HCT116 (cell line): ENCODE measurements around the gene OTP. TPM values are rescaled to one million over a fixed set of nuclear protein-coding genes. Genes with fewer than 3 reads are reported as not detected.

ENCODE experiments used
- ATAC-seq: fragments of 200-7000 bp; cut with Tn5 transposase; 2 replicates; pipeline ENCODE4 v1.9.1; 2020; ENCODE audit warnings: mild to moderate bottlenecking, moderate library complexity
- BruUV-seq: library from RNA; stranded (reverse); fragments of 400-500 nt; replicated peaks from 2 replicates; lab custom pipeline; 2021; lab: Mats Ljungman, UMichigan
- CTCF ChIA-PET: fragments of 300-600 bp; sonication (Branson Sonifier 250); formaldehyde crosslinking; loops from one replicate; lab custom pipeline; 2021; ENCODE audit warnings: antibody characterized with exemption; lab: Charles Lee
- POLR2A ChIA-PET: fragments of 300-600, 350-600 bp; sonication (Branson Sonifier 250); formaldehyde crosslinking; loops from one replicate; lab custom pipeline; 2021; ENCODE audit warnings: antibody characterized with exemption; lab: Charles Lee
- RAD21 ChIA-PET, 2 experiments: fragments of 300-600 bp; sonication (Branson Sonifier 250); formaldehyde crosslinking; loops; one replicate each; lab custom pipeline; 2023; ENCODE audit warnings: low total read pairs in 2 of 2; ENCODE audit not compliant: uncharacterized antibody in 2 of 2, unreplicated experiment in 2 of 2, low non-redundant PET in 1 of 2; lab: Charles Lee
- DNase-seq: peaks from one replicate; pipeline ENCODE4 v3.0.0-alpha.2; 2010; ENCODE audit warnings: low read depth, low spot score
- H2AFZ ChIP-seq: fragments of 200-600 bp; shearing (Covaris generic), sonication (generic); 2 replicates; pipeline ENCODE4 v1.6.1; 2017; ENCODE audit warnings: low read depth, mixed run types, mixed read lengths, antibody characterized with exemption, low read length; ENCODE audit not compliant: poor library complexity, severe bottlenecking
- H3K27ac ChIP-seq: 2 replicates; pipeline ENCODE4 v1.5.1; 2012; ENCODE audit warnings: low read depth, low read length
- H3K27me3 ChIP-seq: fragments of 200-600 bp; sonication (generic); 2 replicates; pipeline ENCODE4 v1.6.1; 2016; ENCODE audit warnings: mixed run types, low read length, mixed read lengths; ENCODE audit not compliant: insufficient read depth
- H3K36me3 ChIP-seq, 2 experiments: fragments of 200-500 bp in 1 of 2; fragments of 200-600 bp in 1 of 2; sonication (Bioruptor generic) in 1 of 2; sonication (generic) in 1 of 2; 2 replicates each; pipeline versions ENCODE4 v1.5.1 to v1.6.1; 2014 to 2016; ENCODE audit warnings: low read length in 2 of 2, inconsistent platforms in 1 of 2, mixed read lengths in 1 of 2, mixed run types in 1 of 2; ENCODE audit not compliant: insufficient read depth in 2 of 2, control insufficient read depth in 1 of 2
- H3K4me1 ChIP-seq, 2 experiments: fragments of 200-600 bp in 1 of 2; sonication (generic) in 1 of 2; 2 replicates each; pipeline versions ENCODE4 v1.5.1 to v1.6.1; 2012 to 2017; ENCODE audit warnings: low read length in 2 of 2, inconsistent platforms in 1 of 2, mild to moderate bottlenecking in 1 of 2, mixed read lengths in 1 of 2, mixed run types in 1 of 2, moderate library complexity in 1 of 2; ENCODE audit not compliant: insufficient read depth in 2 of 2, control insufficient read depth in 1 of 2
- H3K4me2 ChIP-seq: fragments of 200-600 bp; sonication (generic); 2 replicates; pipeline ENCODE4 v1.6.1; 2017; ENCODE audit warnings: mixed run types, low read length, mixed read lengths
- H3K4me3 ChIP-seq, 2 experiments: fragments of 200-600 bp in 1 of 2; sonication (generic) in 1 of 2; replicated peaks in 1 of 2; 2 replicates each; pipeline ENCODE4 v1.5.1; 2011 to 2016; ENCODE audit warnings: low read length in 2 of 2, control low read depth in 1 of 2, low read depth in 1 of 2, mild to moderate bottlenecking in 1 of 2, mixed read lengths in 1 of 2, mixed run types in 1 of 2
- H3K79me2 ChIP-seq: fragments of 200-600 bp; sonication (generic); 2 replicates; pipeline ENCODE4 v1.6.1; 2017; ENCODE audit warnings: mild to moderate bottlenecking, mixed run types, low read length, moderate library complexity, mixed read lengths; ENCODE audit not compliant: insufficient read depth
- H3K9ac ChIP-seq: fragments of 200-600 bp; sonication (generic); 2 replicates; pipeline ENCODE4 v1.6.1; 2016; ENCODE audit warnings: low read length, mixed read lengths
- H3K9me2 ChIP-seq: fragments of 200-600 bp; sonication (generic), shearing (Covaris generic); 2 replicates; pipeline ENCODE4 v1.6.1; 2017; ENCODE audit warnings: mixed run types, mild to moderate bottlenecking, moderate library complexity; ENCODE audit not compliant: insufficient read depth
- H3K9me3 ChIP-seq, 2 experiments: fragments of 200-500 bp in 1 of 2; fragments of 200-600 bp in 1 of 2; sonication (Bioruptor generic) in 1 of 2; sonication (generic) in 1 of 2; 2 replicates each; pipeline ENCODE4 v1.6.1; 2014 to 2017; ENCODE audit warnings: low read length in 2 of 2, mixed read lengths in 2 of 2, inconsistent platforms in 1 of 2, low read depth in 1 of 2, mild to moderate bottlenecking in 1 of 2, mixed run types in 1 of 2, moderate library complexity in 1 of 2; ENCODE audit not compliant: control insufficient read depth in 1 of 2, insufficient read depth in 1 of 2
- H4K20me1 ChIP-seq: fragments of 200-600 bp; sonication (generic), shearing (Covaris generic); 2 replicates; pipeline ENCODE4 v1.6.1; 2017; ENCODE audit warnings: mixed run types, mild to moderate bottlenecking, moderate library complexity; ENCODE audit not compliant: insufficient read depth
- CEBPB ChIP-seq: IDR thresholded peaks from 2 replicates; pipeline ENCODE4 v1.6.1; 2012; ENCODE audit warnings: low read depth
- ELF1 ChIP-seq: IDR thresholded peaks from 2 replicates; pipeline ENCODE4 v1.6.1; 2012; ENCODE audit warnings: low read depth, borderline replicate concordance
- EZH2 ChIP-seq: fragments of 200-600 bp; sonication (generic); IDR thresholded peaks from 2 replicates; pipeline ENCODE4 v1.6.1; 2017; ENCODE audit warnings: antibody characterized with exemption, mixed run types
- EZH2phosphoT487 ChIP-seq: fragments of 200-600 bp; IDR thresholded peaks from 2 replicates; pipeline ENCODE4 v1.6.1; 2018; ENCODE audit warnings: antibody characterized with exemption, borderline replicate concordance
- JUND ChIP-seq: IDR thresholded peaks from 2 replicates; pipeline ENCODE4 v1.6.1; 2012
- POLR2AphosphoS5 ChIP-seq: IDR thresholded peaks from 2 replicates; pipeline ENCODE4 v1.6.1; 2011; ENCODE audit warnings: mild to moderate bottlenecking, low read depth, low read length, moderate library complexity
- SIN3A ChIP-seq: IDR thresholded peaks from 2 replicates; pipeline ENCODE4 v1.6.1; 2012; ENCODE audit warnings: low read depth
- SP1 ChIP-seq: IDR thresholded peaks from 2 replicates; pipeline ENCODE4 v1.6.1; 2012; ENCODE audit warnings: low read depth
- SRF ChIP-seq: IDR thresholded peaks from 2 replicates; pipeline ENCODE4 v1.6.1; 2012; ENCODE audit warnings: low read depth
- ZFX ChIP-seq: fragments of 450-650 bp; IDR thresholded peaks from 2 replicates; pipeline ENCODE4 v1.6.1; 2017
- ZNF274 ChIP-seq: fragments of 200-500 bp; sonication (Bioruptor generic); IDR thresholded peaks from 2 replicates; pipeline ENCODE4 v1.6.1; 2014; ENCODE audit warnings: mild to moderate bottlenecking, low read depth, low read length, inconsistent platforms
- intact Hi-C: fragments of 100-400 bp; cut with micrococcal nuclease; formaldehyde crosslinking; loops from 2 replicates; pipeline ENCODE4 v1.10.0; 2022
- total RNA-seq: library from RNA; stranded (reverse); gene quantifications from one replicate; pipeline ENCODE4 v1.2.1, GENCODE V29; 2021; ENCODE audit not compliant: unreplicated experiment
- TF ChIP-seq, protein P1 (sequence below): IDR thresholded peaks from 2 replicates; pipeline ENCODE4 v1.6.1; 2012

The OTP gene
- total RNA-seq, 1 experiment from 2014 or later: 0.07 TPM

DNA sequence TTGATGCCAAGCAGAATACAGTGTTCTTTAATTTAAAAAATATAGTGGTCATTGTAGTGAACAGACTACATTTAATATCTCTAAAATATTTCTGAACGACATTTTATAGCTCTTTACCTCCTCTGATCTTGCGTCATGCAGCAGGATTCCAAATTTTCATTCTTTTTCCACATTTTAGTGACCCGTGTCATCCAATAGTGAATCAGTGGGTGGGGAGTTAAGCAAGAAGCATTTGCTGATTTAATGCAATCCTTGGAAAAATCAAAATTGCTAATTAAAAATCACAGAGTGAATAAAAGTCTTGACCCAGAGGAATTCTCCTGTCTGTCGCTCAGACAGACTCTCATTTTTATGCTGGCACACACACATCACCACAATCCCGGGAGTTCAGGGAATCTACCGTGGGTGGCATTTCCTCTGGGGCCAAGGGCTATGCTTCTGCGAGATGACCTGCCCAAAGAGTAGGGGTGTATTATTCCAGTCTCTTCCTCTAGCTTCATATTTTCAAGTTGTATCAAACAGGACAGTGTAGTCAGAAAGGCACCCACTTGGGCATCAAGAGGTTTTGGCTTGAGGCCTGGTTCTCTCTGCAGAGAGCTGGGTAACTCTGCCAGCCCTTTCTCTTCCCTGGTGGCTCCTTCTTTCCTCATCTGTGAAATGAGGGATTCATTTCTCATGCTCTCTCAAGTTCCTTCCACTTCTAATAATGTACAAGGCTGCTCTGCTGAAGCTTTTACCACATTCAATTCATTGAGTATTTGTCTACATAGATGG, 24.8 kb upstream of the OTP start (continued):
- no peak for TF ChIP-seq ZNF274

DNA sequence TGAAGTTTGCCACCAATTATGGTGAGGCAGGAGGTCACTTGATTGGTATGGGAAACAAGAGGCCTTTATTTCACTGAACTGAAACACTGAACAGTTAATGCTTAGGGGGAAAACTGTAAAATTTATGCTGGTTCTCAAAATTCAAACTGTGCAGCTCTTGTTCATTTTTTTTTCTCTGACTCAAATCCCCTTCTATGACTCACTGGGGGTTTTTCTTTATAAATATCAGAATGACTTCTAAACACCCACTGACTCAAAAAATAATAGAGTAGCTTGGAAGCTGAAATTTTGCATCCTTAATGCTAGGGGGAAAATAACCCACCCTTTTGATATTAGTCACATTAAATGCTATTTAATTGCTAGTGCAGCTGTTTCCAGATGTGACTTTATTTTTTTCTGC, 24.1 kb upstream of the OTP start:
- no TSS peak for BruUV-seq
- Histone ChIP-seq H3K4me1 (no peaks in the 10 kb centered on the region), H3K9ac (no peak overlapping the region), H3K9me2 (no peaks in the 10 kb centered on the region), H3K79me2 (no peaks in the 10 kb centered on the region), H3K9me3 (no peaks in the 10 kb centered on the region), H3K27ac (no peak overlapping the region), H3K4me2 (no peak overlapping the region), H2AFZ (no peak overlapping the region), H3K4me3 (no peak overlapping the region), H3K27me3 (no peaks in the 10 kb centered on the region), H3K36me3 (no peaks in the 10 kb centered on the region), H4K20me1 (no peaks in the 10 kb centered on the region)
- POLR2A ChIA-PET: no interaction called here
- ATAC-seq (no peak), DNase-seq (no peak)
- intact Hi-C loops: no loop called here
- CTCF ChIA-PET: interaction anchor here (1.4 kb wide), 1 partner anchor 16 kb away, joined by 5 read pairs; no protein-coding TSS in a partner anchor
- TF ChIP-seq EZH2phosphoT487 (no peak), SP1 (no peak)
- RAD21 ChIA-PET: no interaction called here

DNA sequence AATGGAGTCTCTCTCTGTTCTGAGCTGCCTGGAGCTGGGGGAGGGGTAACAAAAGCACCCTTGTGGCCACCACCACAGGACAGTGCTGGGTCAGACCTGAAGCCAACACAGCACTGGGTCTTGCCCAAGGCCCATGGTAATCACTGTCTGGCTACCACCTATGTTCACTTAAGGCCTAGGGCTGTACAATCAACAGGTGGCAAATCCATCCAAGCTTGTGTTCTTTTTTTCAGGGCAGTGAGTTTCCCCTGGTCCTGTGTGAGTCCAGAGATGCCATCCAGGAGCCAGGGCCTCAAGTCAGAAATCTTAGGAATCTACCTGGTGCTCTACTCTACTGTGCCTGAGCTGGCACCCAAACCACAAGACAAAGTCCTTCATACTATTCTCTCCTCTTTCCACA, 20.1 kb upstream of the OTP start:
- no peaks in the 10 kb centered on the region for H3K9me3 ChIP-seq
- ATAC-seq (no peak), DNase-seq (no peak)
- RAD21 ChIA-PET: no interaction called here
- H3K27ac ChIP-seq: no peak overlapping the region
- no peak overlapping the region for H3K9ac ChIP-seq
- H4K20me1 ChIP-seq: no peaks in the 10 kb centered on the region
- BruUV-seq: no TSS peak
- POLR2A ChIA-PET: no interaction called here
- H3K9me2 ChIP-seq: no peaks in the 10 kb centered on the region
- CTCF ChIA-PET: no interaction called here
- no peaks in the 10 kb centered on the region for H3K79me2 ChIP-seq
- TF ChIP-seq, protein P1, sequence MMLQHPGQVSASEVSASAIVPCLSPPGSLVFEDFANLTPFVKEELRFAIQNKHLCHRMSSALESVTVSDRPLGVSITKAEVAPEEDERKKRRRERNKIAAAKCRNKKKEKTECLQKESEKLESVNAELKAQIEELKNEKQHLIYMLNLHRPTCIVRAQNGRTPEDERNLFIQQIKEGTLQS: no peak
- TF ChIP-seq SP1 (no peak), ZFX (no peak), CEBPB (no peak), EZH2 (no peak), ELF1 (no peak), POLR2AphosphoS5 (no peak), SIN3A (no peak), JUND (no peak), SRF (no peak)
- no peaks in the 10 kb centered on the region for H3K36me3 ChIP-seq
- no peaks in the 10 kb centered on the region for H3K27me3 ChIP-seq
- no peak overlapping the region for H3K4me2 ChIP-seq
- H3K4me3 ChIP-seq: no peak overlapping the region
- no peaks in the 10 kb centered on the region for H3K4me1 ChIP-seq
- intact Hi-C loops: no loop called here
- H2AFZ ChIP-seq: no peak overlapping the region
